HG02678 (cell line): ENCODE results near the gene IFNL3.

Experiments
- ATAC-seq: cut with Tn5 transposase; IDR thresholded peaks from one replicate; pipeline ENCODE4 v1.9.1; 2021; ENCODE audit warnings: mild to moderate bottlenecking, moderate library complexity; ENCODE audit not compliant: unreplicated experiment

The IFNL3 gene

GRCh38 chr19:39194832-39195542 is 49.8 kb downstream of the IFNL3 start:
- ATAC-seq = no peak

GRCh38 chr19:39193803-39194202 is 51.0 kb downstream of the IFNL3 start:
- no peak for ATAC-seq
